A549 (cell line): Measurements from ENCODE around the gene CABP5. TPM values are rescaled to one million over a fixed set of nuclear protein-coding genes. Genes with fewer than 3 reads are reported as not detected.

Experiments
- ATAC-seq, 2 experiments: fragments of 200-7000 bp in 1 of 2; fragments of >200 bp in 1 of 2; cut with Nextera tagmentation in 1 of 2; cut with Tn5 transposase in 1 of 2; 3 replicates each; pipeline versions ENCODE4 v1.8.0 to v1.9.1; 2018 to 2020; ENCODE audit warnings: mild to moderate bottlenecking in 1 of 2, moderate library complexity in 1 of 2
- CTCF ChIA-PET: fragments of 300-600 bp; sonication (Branson Sonifier 250); formaldehyde crosslinking; extraction: SDS; loops from one replicate; lab custom pipeline; 2021; ENCODE audit warnings: antibody characterized with exemption, inconsistent platforms; lab: Yijun Ruan, JAX
- POLR2A ChIA-PET: fragments of 350-600 bp; formaldehyde crosslinking; extraction: SDS; loops from one replicate; lab custom pipeline; 2021; ENCODE audit warnings: antibody characterized with exemption, inconsistent platforms; lab: Yijun Ruan, JAX
- DNase-seq, 2 experiments: peaks; one replicate each; pipeline versions ENCODE4 v3.0.0 to v3.0.0-alpha.2; 2011 to 2016; ENCODE audit warnings: low read depth in 1 of 2, low spot score in 1 of 2
- FAIRE-seq: peaks from 2 replicates; lab custom pipeline; 2011; peaks lifted over from hg19 to GRCh38; lab: Jason Lieb, UNC
- H3K27ac ChIP-seq, 2 experiments: fragments of >200 bp; sonication (Bioruptor Twin); formaldehyde crosslinking; 3 replicates each; pipeline ENCODE4 v1.5.1; 2016 to 2017
- H3K4me1 ChIP-seq: fragments of >200 bp; sonication (Bioruptor Twin); formaldehyde crosslinking; 3 replicates; pipeline ENCODE4 v1.6.1; 2016
- H3K4me2 ChIP-seq: fragments of >200 bp; sonication (Bioruptor Twin); formaldehyde crosslinking; 3 replicates; pipeline ENCODE4 v1.6.1; 2016
- H3K4me3 ChIP-seq: fragments of >200 bp; sonication (Bioruptor Twin); formaldehyde crosslinking; 3 replicates; pipeline ENCODE4 v1.5.1; 2016
- H3K9me3 ChIP-seq: fragments of >200 bp; sonication (Bioruptor Twin); formaldehyde crosslinking; 3 replicates; pipeline ENCODE4 v1.6.1; 2016
- ATOH8 ChIP-seq: fragments of 250-450 bp; sonication (Bioruptor Pico); IDR thresholded peaks from 2 replicates; pipeline ENCODE4 v1.5.0; 2020; ENCODE audit warnings: low read depth, mild to moderate bottlenecking, moderate library complexity
- CHD2 ChIP-seq: fragments of 150-350 bp; IDR thresholded peaks from 2 replicates; pipeline ENCODE4 v1.6.1; 2014; ENCODE audit warnings: low read length; ENCODE audit not compliant: partially characterized antibody
- EHF ChIP-seq: fragments of 250-450 bp; sonication (Bioruptor Pico); IDR thresholded peaks from 2 replicates; pipeline ENCODE4 v1.5.0; 2020; ENCODE audit warnings: mild to moderate bottlenecking
- ELK1 ChIP-seq: fragments of 150-350 bp; IDR thresholded peaks from 2 replicates; pipeline ENCODE4 v1.6.1; 2014; ENCODE audit warnings: low read depth, mild to moderate bottlenecking, low read length
- ESRRA ChIP-seq: fragments of 150-350 bp; IDR thresholded peaks from 2 replicates; pipeline ENCODE4 v1.6.1; 2014; ENCODE audit warnings: mild to moderate bottlenecking, low read length, borderline replicate concordance
- GATA3 ChIP-seq: IDR thresholded peaks from 2 replicates; pipeline ENCODE4 v1.6.1; 2012; ENCODE audit warnings: borderline replicate concordance
- HDAC2 ChIP-seq: fragments of 200-600 bp; sonication (generic); IDR thresholded peaks from 2 replicates; pipeline ENCODE4 v1.6.1; 2016
- HOXB13 ChIP-seq: fragments of 250-450 bp; sonication (Bioruptor Pico); IDR thresholded peaks from 2 replicates; pipeline ENCODE4 v1.5.0; 2020; ENCODE audit warnings: low read depth, mild to moderate bottlenecking, moderate library complexity
- HOXB5 ChIP-seq: fragments of 250-450 bp; sonication (Bioruptor Pico); IDR thresholded peaks from 2 replicates; pipeline ENCODE4 v1.5.0; 2020; ENCODE audit warnings: mild to moderate bottlenecking, moderate library complexity
- JUN ChIP-seq, 2 experiments: fragments of >200 bp; sonication (Bioruptor Twin); formaldehyde crosslinking; IDR thresholded peaks; 2 replicates in 1 of 2; 3 replicates in 1 of 2; pipeline ENCODE4 v1.6.1; 2016 to 2017
- JUNB ChIP-seq: fragments of >200 bp; sonication (Bioruptor Twin); formaldehyde crosslinking; IDR thresholded peaks from 2 replicates; pipeline ENCODE4 v1.6.1; 2016
- MAFK ChIP-seq: fragments of 450-650 bp; IDR thresholded peaks from 2 replicates; pipeline ENCODE4 v1.6.1; 2014; ENCODE audit not compliant: partially characterized antibody
- MAZ ChIP-seq: fragments of 150-350 bp; IDR thresholded peaks from 2 replicates; pipeline ENCODE4 v1.6.1; 2014; ENCODE audit warnings: antibody characterized with exemption, low read depth, low read length, borderline replicate concordance
- NFE2L2 ChIP-seq: fragments of 150-350 bp; conservative IDR thresholded peaks from 2 replicates; pipeline ENCODE4 v1.6.1; 2014; ENCODE audit warnings: low read length
- NR3C1 ChIP-seq: fragments of >200 bp; sonication (Bioruptor Twin); formaldehyde crosslinking; IDR thresholded peaks from 3 replicates; pipeline ENCODE4 v1.6.1; 2017
- POLR2A ChIP-seq: IDR thresholded peaks from 2 replicates; pipeline ENCODE4 v1.6.1; 2012; ENCODE audit warnings: mild to moderate bottlenecking, low read length
- RARB ChIP-seq: fragments of 250-450 bp; sonication (Bioruptor Pico); IDR thresholded peaks from 2 replicates; pipeline ENCODE4 v1.8.0; 2021; ENCODE audit warnings: mild to moderate bottlenecking, moderate library complexity
- RNF2 ChIP-seq: fragments of 200-600 bp; sonication (generic); IDR thresholded peaks from 2 replicates; pipeline ENCODE4 v1.6.1; 2016; ENCODE audit warnings: low read depth, mild to moderate bottlenecking, antibody characterized with exemption, moderate library complexity, borderline replicate concordance
- SMC3 ChIP-seq: fragments of >200 bp; sonication (Bioruptor Twin); formaldehyde crosslinking; IDR thresholded peaks from 3 replicates; pipeline ENCODE4 v1.6.1; 2018; ENCODE audit warnings: inconsistent platforms
- SREBF2 ChIP-seq: fragments of 450-650 bp; IDR thresholded peaks from 2 replicates; pipeline ENCODE4 v1.6.1; 2014; ENCODE audit warnings: mild to moderate bottlenecking, moderate library complexity
- TP53 ChIP-seq: fragments of 250-450 bp; sonication (Bioruptor Pico); IDR thresholded peaks from 2 replicates; pipeline ENCODE4 v1.5.0; 2021; ENCODE audit warnings: mild to moderate bottlenecking, moderate library complexity
- ZFP36 ChIP-seq: fragments of 450-650 bp; IDR thresholded peaks from 2 replicates; pipeline ENCODE4 v1.6.1; 2014; ENCODE audit warnings: borderline replicate concordance; ENCODE audit not compliant: partially characterized antibody
- ZSCAN20 ChIP-seq: fragments of 250-450 bp; sonication (Bioruptor Pico); IDR thresholded peaks from 2 replicates; pipeline ENCODE4 v1.8.0; 2022; ENCODE audit warnings: mild to moderate bottlenecking, moderate library complexity
- WGBS: methylation state at CpG from one replicate; pipeline ENCODE4 v1.1.6; 2017; ENCODE audit errors: missing lambda C conversion rate; 5-methylcytosine and 5-hydroxymethylcytosine counted together
- polyA plus RNA-seq, 4 experiments: library from polyadenylated mRNA; depleted of rRNA in 3 of 4; stranded (reverse); fragments of >200 nt; fragmentation: RNase III in 1 of 4; extraction: RNeasy Plus Mini Kit Qiagen cat#74134 plus additional on column Dnase treatment in 1 of 4; gene quantifications; 2 replicates in 3 of 4; 3 replicates in 1 of 4; pipeline ENCODE4 v1.2.3, GENCODE V29; 2011 to 2017
- TF ChIP-seq, protein P1 (sequence below): IDR thresholded peaks from 2 replicates; pipeline ENCODE4 v1.6.1; 2012
- TF ChIP-seq, protein P2 (sequence below): fragments of 450-650 bp; IDR thresholded peaks from 2 replicates; pipeline ENCODE4 v1.6.1; 2014; ENCODE audit warnings: antibody characterized with exemption
- TF ChIP-seq, protein P3 (sequence below): fragments of >200 bp; sonication (Bioruptor Twin); formaldehyde crosslinking; IDR thresholded peaks from 3 replicates; pipeline ENCODE4 v1.6.1; 2016

Gene CABP5
- polyA plus RNA-seq, 2 of the 4 experiments (the other 2 are of a cell fraction): not detected

DNA sequence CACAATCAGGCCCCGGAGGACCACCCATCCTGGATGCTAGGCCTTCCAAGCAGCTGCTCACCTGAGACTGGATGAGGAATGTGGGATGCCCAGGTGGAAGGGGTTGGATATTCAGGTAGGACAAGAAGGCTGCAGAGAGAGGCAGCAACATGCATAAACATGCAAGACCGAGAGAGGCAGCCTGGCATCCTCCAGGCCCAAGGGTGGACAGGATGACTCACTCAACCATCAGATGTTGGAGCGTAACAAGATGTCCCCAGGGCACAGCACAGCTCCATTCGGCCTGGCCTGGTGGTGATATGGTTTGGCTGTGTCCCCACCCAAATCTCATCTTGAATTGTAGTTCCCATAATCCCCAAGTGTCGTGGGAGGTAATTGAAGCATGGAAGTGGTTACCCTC lies 10.0 kb upstream of the CABP5 start:
- CTCF ChIA-PET: no interaction called here
- ATAC-seq (no peak; a peak in 1 of 6 replicates), FAIRE-seq (no peak), DNase-seq (no peak)
- WGBS: 25% methylated on average over 5 of the region's 5 CpGs
- Histone ChIP-seq H3K4me1 (no peaks in the 10 kb centered on the region), H3K4me3 (no peak overlapping the region), H3K4me2 (no peak overlapping the region), H3K27ac (no peak overlapping the region), H3K9me3 (peaks cover 21% of the 10 kb centered on the region)
- TF ChIP-seq JUN (IDR thresholded peaks at IDR 0.05) (no peak), GATA3 (no peak), ELK1 (no peak), JUNB (no peak)
- TF ChIP-seq, protein P1, sequence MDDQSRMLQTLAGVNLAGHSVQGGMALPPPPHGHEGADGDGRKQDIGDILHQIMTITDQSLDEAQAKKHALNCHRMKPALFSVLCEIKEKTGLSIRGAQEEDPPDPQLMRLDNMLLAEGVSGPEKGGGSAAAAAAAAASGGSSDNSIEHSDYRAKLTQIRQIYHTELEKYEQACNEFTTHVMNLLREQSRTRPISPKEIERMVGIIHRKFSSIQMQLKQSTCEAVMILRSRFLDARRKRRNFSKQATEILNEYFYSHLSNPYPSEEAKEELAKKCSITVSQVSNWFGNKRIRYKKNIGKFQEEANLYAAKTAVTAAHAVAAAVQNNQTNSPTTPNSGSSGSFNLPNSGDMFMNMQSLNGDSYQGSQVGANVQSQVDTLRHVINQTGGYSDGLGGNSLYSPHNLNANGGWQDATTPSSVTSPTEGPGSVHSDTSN: no peak
- POLR2A ChIA-PET: no interaction called here

- peaks cover 21% of the 10 kb centered on the region for H3K9me3 ChIP-seq
- FAIRE-seq (no peak), ATAC-seq (no peak), DNase-seq (no peak)
- no peak overlapping the region for H3K27ac ChIP-seq
- H3K4me3 ChIP-seq: no peak overlapping the region
- TF ChIP-seq, protein P2, sequence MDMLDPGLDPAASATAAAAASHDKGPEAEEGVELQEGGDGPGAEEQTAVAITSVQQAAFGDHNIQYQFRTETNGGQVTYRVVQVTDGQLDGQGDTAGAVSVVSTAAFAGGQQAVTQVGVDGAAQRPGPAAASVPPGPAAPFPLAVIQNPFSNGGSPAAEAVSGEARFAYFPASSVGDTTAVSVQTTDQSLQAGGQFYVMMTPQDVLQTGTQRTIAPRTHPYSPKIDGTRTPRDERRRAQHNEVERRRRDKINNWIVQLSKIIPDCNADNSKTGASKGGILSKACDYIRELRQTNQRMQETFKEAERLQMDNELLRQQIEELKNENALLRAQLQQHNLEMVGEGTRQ: no peak
- TF ChIP-seq GATA3 (no peak), NR3C1 (no peak), HOXB13 (CRISPR knock-in tag) (no peak), ESRRA (no peak)
- CTCF ChIA-PET: no interaction called here
- POLR2A ChIA-PET: no interaction called here
- 32% methylated on average over 5 of the region's 5 CpGs for WGBS
- no peaks in the 10 kb centered on the region for H3K4me1 ChIP-seq
- no peak overlapping the region for H3K4me2 ChIP-seq
These were observed 9.2 kb upstream of the CABP5 start for GRCh38 chr19:48053076-48053475.

DNA sequence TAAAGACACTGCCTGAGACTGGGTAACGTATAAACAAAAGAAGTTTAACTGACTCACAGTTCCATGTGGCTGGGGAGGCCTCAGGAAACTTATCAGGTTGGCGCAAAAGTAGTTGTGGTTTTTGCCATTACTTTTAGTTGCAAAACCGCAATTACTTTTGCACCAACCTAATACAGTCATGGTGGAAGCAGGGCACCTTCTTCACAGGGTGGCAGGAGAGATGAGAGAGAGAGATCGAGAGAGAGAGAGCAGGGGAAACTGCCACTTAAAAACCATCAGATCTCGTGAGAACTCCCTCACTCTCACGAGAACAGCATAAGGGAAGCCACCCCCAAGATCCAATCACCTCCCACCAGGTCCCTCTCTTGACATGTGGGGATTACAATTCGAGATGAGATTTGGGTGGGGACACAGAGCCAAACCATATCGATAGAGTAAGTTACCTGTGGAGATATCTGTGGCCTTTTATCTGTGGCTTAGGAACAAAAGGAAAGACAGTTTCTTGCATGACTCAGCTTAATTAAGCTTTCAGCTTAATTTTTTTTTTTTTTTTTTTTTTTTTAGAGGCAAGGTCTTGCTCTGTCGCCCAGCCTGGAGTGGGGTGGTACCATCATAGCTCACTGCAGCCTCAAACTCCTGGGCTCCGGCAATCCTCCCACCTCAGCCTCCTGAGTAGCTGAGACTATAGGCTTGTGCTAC lies 7.6 kb upstream of the CABP5 start:
- FAIRE-seq (no peak), DNase-seq (no peak), ATAC-seq (no peak)
- peak; percentile 58 for TF ChIP-seq NFE2L2
- peak; percentile 77 for TF ChIP-seq MAFK
- no peak for TF ChIP-seq ATOH8 (CRISPR knock-in tag)
- Histone ChIP-seq H3K27ac (no peak overlapping the region), H3K9me3 (peaks cover 21% of the 10 kb centered on the region), H3K4me1 (no peaks in the 10 kb centered on the region), H3K4me3 (no peak overlapping the region), H3K4me2 (no peak overlapping the region)
- 46% methylated on average over 10 of the region's 10 CpGs for WGBS
- POLR2A ChIA-PET: no interaction called here
- CTCF ChIA-PET: interaction anchor here (1.1 to 1.3 kb wide), 2 partner anchors 22 to 88 kb away, joined by 3 to 4 read pairs; no protein-coding TSS in a partner anchor

DNA sequence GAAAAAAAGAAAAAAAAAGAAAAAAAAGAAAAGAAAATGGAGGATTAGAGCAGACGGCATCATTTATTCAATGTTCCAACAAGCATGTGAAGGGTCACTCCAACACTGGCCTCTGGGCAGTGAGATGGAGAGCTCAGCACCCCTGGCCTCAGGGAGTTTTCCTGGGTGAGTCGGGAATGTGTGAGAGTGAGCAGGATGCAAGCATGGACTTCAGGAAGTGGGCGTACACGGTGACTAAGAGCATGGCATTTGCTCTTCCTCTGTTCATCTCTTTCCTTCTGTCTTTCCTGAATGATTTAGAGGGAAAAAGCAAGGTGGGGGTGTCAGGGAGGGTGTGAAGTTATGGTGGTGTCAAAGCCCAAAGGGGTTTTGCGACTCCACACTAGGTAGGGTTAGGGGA lies 682 bp upstream of the CABP5 start:
- DNase-seq (no peak), FAIRE-seq (no peak), ATAC-seq (no peak)
- Histone ChIP-seq H3K4me1 (no peaks in the 10 kb centered on the region), H3K4me2 (no peak overlapping the region), H3K4me3 (no peak overlapping the region), H3K9me3 (peaks cover 31% of the 10 kb centered on the region), H3K27ac (no peak overlapping the region)
- ChIA-PET POLR2A (no interaction called here), CTCF (interaction anchor here (0.9 to 1.2 kb wide), 4 partner anchors 19 to 249 kb away, joined by 3 read pairs; no protein-coding TSS in a partner anchor)
- WGBS: 30% methylated on average over 5 of the region's 5 CpGs
- TF ChIP-seq HOXB5 (CRISPR knock-in tag) (no peak), CHD2 (no peak), SMC3 (no peak), RARB (CRISPR knock-in tag) (no peak), SREBF2 (no peak), GATA3 (no peak), ESRRA (no peak), EHF (CRISPR knock-in tag) (no peak), TP53 (no peak), MAZ (no peak), ZSCAN20 (CRISPR knock-in tag) (no peak), HDAC2 (no peak), NFE2L2 (no peak), POLR2A (no peak), ZFP36 (no peak), RNF2 (no peak)
- TF ChIP-seq, protein P3, sequence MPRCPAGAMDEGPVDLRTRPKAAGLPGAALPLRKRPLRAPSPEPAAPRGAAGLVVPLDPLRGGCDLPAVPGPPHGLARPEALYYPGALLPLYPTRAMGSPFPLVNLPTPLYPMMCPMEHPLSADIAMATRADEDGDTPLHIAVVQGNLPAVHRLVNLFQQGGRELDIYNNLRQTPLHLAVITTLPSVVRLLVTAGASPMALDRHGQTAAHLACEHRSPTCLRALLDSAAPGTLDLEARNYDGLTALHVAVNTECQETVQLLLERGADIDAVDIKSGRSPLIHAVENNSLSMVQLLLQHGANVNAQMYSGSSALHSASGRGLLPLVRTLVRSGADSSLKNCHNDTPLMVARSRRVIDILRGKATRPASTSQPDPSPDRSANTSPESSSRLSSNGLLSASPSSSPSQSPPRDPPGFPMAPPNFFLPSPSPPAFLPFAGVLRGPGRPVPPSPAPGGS: no peak
